Stimulated activated CD4-positive, alpha-beta T cell treated with anti-CD3 and anti-CD28 coated beads, Interleukin-15, amount 100 ng/mL, for 48 hours (primary cell): ENCODE results near the gene FBN2.

ENCODE experiments used
- DNase-seq, 2 donors: peaks; one replicate each; pipeline ENCODE4 v3.0.0-alpha.2; 2020; ENCODE audit warnings: low read depth in 2 of 2

The FBN2 gene

DNA sequence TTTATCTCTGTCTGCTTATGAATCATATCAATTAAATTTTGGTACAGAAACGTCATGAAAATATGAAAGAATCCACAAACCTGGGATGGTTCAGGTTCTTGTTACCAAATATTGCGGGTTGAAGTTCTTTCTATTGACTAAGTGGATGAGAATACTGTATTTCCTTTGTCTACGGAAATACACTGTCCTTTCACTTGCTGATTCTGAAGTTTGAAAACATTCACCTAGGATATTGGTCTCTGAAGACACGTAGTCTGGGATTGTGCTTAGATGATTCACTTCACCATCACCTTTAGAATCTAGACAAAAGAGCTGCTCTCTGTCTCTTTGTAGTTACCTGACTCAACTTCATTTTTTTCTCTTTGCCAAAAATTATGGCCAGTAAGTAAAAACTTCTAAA, 222.4 kb downstream of the FBN2 start:
- DNase-seq: no peak

DNA sequence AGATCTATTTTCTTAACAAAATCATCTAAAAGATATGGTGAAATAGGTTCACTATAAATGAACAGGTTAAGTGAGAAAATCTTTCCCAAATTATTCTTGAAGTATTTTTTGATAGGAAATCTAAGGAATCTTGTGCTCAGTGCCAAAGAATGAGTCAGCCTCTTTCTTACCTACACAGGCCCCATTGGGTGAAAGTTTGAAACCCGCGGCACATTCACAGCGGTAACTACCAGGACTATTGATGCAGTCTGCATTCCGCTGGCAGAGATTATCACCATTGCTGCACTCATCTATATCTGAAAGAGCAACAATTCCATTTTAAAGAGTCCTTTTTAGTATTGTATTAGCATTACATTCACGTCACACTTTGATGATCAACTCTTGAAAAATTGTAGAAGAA, 232.7 kb downstream of the FBN2 start:
- no peak for DNase-seq

GRCh38 chr5:128304791-128305190, 233.3 kb downstream of the FBN2 start:
- no peak for DNase-seq

DNA sequence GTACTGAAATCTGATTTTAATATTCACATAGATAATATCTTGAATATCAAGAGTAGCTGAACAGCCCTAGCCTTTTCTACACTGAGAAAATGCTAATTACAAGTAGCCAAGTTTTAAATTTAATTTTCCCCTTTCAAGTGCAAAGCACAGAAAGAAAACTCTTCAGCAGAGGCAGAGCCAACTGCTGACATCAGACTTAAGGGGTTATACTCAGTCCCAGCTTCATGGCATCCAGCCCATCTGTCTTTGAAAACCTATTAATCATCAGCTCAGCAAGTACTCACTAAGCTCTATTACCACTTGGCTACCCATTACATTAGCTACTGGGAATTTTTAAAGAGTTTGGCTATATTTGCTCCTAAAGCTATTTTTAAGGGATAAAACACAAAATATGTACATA, 234.0 kb downstream of the FBN2 start:
- DNase-seq: no peak

- DNase-seq: no peak
These were observed 234.5 kb downstream of the FBN2 start for GRCh38 chr5:128303593-128303992.

- DNase-seq: no peak
These were observed 237.9 kb downstream of the FBN2 start for GRCh38 chr5:128300181-128300580.

DNA sequence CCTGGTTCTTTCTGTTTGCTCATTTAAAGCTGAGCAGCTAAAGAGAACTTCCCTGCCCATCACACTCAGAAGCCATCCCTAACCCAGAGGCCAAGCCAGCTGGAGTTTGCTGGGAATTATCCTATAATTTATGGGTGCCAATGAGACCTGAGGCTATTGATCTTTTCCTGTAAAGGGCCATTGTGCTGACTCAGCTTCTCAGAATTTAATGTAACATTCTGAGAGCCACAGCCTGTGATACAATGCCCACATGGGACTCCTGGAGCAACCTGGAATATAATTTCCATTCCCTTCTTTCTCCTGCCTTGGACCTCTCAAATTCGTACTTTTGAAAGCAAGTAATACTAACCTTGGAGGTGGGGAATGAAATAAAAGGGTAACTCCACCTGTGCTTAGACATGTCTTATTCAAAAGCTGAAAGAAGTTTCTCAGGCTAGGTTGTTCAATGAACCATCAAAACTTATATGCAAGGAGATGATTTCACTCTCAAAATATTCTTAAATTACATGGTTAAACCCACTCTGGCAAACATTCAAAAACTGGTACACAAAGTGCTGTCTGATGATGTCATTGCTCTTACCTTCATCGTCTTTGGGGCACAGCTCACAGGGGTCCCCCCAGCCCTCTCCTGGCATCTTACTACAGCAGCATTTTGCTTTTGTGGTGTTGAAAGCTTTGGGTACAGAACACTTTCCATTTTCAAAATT, 247.7 kb downstream of the FBN2 start:
- no peak for DNase-seq

- DNase-seq: no peak
These were observed 250.3 kb downstream of the FBN2 start for GRCh38 chr5:128287740-128288139.

- no peak for DNase-seq
These were observed 253.8 kb downstream of the FBN2 start for GRCh38 chr5:128284236-128284635.

- no peak for DNase-seq
These were observed 258.7 kb downstream of the FBN2 start for GRCh38 chr5:128279345-128279744.

DNA sequence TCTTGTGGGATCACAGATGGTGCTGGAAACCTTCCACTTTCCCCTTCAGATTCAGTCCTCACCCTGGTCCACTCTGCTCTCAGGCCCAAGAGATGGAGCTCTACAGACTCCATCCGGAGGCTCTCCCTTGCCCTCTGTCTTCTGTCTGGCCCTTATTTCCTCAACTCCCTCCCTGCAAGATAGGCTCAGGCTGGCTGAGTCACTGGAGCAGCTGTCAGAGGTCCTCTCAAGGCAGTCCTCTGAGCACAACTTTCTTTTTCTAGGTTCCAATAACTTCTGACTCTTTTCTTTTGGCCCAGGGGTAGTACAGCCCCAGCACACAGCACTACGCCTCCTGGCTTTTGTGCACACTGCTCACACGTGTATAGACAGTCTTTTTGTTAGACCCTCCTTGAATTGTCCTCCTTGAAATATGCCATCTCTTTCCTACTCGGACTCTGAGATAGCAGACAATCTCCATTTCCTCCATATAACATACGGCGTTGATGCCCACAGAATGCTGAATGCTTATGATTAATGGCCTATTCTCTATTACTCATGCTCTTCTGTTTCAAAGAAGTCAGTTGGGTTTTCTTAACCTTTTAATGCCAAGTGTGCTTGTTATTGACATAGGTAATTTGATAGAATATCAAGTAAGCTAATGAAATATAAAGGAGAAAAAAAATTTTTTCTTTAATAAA, 261.4 kb downstream of the FBN2 start:
- no peak for DNase-seq

- DNase-seq: no peak
These were observed 263.6 kb downstream of the FBN2 start for GRCh38 chr5:128274441-128274840.

- no peak for DNase-seq
These were observed 264.3 kb downstream of the FBN2 start for GRCh38 chr5:128273736-128274135.

GRCh38 chr5:128271859-128272464, 266.1 kb downstream of the FBN2 start:
- no peak for DNase-seq

DNA sequence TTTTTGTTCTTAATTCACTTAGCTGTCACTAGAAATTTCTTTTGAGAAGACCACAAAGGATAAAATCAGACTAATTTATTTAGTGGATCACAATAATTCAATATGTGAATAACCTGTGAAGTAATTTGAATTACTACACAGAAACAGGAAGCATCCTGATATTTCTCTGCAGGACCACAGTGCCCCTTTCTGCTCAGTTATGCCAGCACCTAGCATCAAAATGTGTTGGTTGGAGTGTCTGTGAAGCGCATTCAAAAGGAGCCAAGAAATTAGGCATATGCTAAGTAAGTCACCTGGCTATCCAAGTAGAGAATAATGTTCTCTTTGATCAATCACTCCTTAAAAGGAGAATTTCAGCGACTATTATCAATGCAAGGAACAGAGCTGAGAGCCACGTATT, 267.0 kb downstream of the FBN2 start:
- no peak for DNase-seq

- DNase-seq: no peak
These were observed 273.3 kb downstream of the FBN2 start for GRCh38 chr5:128264564-128265360.

DNA sequence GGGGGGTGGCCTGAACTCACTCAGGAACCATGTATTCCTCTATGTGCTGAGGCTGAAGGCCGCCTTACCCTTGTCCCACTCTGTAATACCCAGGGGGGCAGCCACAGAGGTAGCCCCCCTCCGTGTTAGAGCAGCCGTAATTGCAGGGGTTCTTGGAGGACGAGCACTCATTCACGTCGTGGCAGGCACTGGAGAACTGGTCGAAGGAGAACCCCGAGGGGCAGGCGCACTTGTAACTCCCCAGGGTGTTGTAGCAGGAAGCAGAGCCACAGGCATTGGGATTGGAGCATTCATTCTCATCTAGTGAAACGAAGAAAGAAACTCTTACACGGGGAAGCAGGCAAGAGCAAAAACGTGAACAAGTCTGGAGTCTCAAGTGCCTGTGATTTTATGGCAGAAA, 274.7 kb downstream of the FBN2 start:
- no peak for DNase-seq

GRCh38 chr5:128262911-128263310, 275.1 kb downstream of the FBN2 start:
- DNase-seq: no peak

DNA sequence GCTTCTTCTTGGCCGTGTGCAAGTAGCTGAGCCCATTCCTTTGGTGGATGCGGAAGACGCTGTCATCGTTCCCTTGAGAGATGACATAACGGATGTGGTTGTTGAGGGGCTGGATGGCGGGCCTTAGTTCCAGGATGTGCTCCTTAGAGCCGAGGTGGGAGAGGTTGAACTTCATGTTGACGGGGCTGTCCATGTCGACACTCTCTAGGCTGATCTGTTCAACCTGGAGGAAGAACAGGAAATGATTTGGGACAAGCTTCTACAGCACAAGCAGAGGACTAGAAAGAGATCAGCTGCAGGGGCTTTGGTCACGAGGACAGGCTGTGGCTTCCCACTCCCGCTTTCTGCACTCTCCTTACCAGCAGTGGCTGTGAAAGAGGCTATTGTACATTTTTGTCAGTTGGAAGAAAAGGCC, 278.4 kb downstream of the FBN2 start:
- DNase-seq: no peak

DNA sequence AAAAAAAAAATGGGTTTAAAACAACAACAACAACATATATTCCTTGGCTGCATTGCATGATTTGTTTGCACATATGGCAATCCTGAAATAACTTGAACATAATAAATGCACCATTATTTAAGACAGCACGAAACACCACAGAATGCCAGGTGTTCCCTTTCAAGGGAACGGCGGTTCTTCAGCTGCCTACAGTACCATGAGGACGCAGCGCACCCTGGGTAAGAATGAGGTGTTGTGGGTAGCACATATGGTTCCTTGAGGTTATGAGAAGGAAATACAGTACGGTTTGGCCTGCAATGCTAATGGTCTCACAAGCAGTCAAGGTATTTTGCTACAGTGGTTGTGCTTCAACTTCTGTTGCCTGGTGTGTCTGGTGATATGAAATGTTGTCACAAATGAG, 279.7 kb downstream of the FBN2 start:
- no peak for DNase-seq

DNA sequence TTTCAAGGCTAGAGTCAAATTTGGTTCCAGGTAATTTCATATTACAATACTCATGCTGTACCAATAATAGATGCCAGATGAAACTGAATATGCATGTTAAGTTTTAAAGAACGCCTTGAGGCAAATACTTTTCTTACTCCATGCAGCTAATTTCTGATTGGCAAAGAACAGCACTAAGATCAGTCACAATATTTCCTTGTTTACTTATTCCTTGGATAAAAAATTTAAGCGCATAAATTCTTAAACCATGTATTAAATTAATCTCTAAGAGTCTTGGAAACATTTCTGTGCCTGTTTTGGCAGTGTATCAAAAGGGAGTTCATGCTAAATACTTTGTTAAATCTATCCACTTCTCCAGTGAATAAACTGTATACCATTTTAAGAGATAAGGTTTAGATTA, 281.0 kb downstream of the FBN2 start:
- DNase-seq: no peak

- DNase-seq: no peak
These were observed 283.3 kb downstream of the FBN2 start for GRCh38 chr5:128254789-128255188.
